ENCODE data around the gene VEGFB. TPM values are rescaled to one million over a fixed set of nuclear protein-coding genes. Genes with fewer than 3 reads are reported as not detected.
A peak's percentile ranks its signal among the peaks of the same experiment; 100 is the strongest.

Gene VEGFB
- total and polyA plus RNA-seq, 2 donors: 16.0 to 70.2 TPM

DNA sequence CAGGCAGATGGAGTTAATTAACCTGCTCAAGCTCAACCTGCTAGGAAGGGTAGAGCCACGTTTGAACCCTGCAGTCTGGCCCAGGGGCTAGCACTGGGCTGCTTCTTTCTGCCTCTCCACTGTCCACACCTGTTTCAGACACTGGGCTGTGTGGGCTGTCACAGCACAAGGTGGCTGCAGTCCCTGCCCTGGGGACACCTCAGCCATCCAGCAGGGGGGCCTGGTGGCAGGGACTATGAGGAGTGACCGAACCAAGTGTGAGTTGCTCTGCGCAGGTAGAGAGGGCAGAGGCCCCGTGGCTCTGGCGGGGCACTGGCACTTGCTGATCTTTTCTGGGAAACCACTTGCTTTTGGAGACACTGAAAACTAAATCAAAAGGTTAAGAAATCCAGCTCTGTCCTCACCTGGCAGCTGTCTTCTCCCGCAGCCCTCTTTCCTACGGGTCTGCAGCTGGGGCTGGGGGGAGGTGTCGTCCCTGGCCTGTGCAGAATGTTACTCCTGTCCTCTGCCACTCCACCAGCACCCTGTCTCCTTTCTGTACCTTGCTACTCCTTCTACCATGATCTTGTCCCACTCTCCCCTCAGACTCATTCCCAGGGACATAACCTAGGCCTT, 44.3 kb downstream of the VEGFB start:
- Histone ChIP-seq H3K36me3 (ENCODE audit: control insufficient read depth in 2 of 2, insufficient read depth in 2 of 2, low read length in 1 of 2) (peaks cover 40 to 44% of the 10 kb centered on the region in 2 donors), H3K27ac (ENCODE audit: low read depth in 1 of 2, low read length in 1 of 2) (no peak overlapping the region)
- WGBS: 95% methylated on average over 8 of the region's 8 CpGs

DNA sequence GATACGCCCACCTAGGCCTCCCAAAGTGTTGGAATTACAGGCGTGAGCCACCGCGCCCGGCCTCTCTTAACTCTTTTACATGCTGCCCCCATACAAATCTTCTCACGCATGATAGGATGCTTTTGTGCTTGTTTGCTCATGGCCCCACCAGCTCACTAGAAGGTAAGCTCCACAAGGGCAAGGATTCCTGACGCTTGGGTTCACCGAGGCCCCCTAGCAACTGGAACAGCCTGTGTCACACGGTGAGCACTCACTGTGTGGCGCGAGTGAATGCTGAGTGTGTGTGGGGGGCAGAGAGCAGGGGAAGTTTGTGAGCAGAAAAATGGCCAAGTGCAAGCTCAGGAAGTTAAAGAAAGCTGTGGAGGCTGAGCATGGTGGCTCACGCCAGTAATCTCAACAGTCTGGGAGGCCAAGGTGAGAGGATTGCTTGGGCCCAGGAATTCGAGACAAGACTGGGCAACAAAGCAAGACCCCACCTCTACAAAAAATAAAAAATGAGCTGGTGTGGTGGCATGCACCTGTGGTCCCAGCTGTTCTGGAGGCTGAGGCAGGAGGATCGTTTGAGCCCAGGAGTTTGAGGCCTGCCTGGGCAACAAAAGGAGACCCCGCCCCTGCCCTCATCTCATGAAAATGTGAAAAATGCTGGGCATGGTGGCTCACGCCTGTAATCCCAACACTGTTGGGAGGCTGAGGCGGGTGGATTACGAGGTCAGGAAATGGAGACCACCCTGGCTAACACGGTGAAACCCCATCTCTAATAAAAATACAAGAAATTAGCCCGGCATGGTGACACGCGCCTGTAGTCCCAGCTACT, 47.8 kb downstream of the VEGFB start:
- no peaks in the 10 kb centered on the region for H3K27me3 ChIP-seq (ENCODE audit: control insufficient read depth in 2 of 2, insufficient read depth in 1 of 2, low read length in 1 of 2)
- peaks cover 0 to 7% of the 10 kb centered on the region in 2 donors for H3K9me3 ChIP-seq (ENCODE audit: control insufficient read depth in 2 of 2, insufficient read depth in 1 of 2, low read length in 1 of 2)
- no peak overlapping the region for H3K27ac ChIP-seq (ENCODE audit: low read depth in 1 of 2, low read length in 1 of 2)
- no peak overlapping the region for H3K4me3 ChIP-seq (ENCODE audit: low read length in 2 of 2)
- 98% methylated on average over 22 of the region's 22 CpGs for WGBS
- peaks cover 14 to 24% of the 10 kb centered on the region in 2 donors for H3K4me1 ChIP-seq (ENCODE audit: control insufficient read depth in 2 of 2, insufficient read depth in 2 of 2, low read length in 2 of 2)
- no peak for DNase-seq (ENCODE audit: low read depth in 6 of 9, low spot score in 9 of 9)
- peaks cover 27 to 34% of the 10 kb centered on the region in 2 donors for H3K36me3 ChIP-seq (ENCODE audit: control insufficient read depth in 2 of 2, insufficient read depth in 2 of 2, low read length in 1 of 2)

More for the DNA sequence above, 44.3 kb downstream of the VEGFB start:
- Histone ChIP-seq H3K4me1 (ENCODE audit: control insufficient read depth in 2 of 2, insufficient read depth in 2 of 2, low read length in 2 of 2) (peaks cover 2 to 6% of the 10 kb centered on the region in 2 donors), H3K9me3 (ENCODE audit: control insufficient read depth in 2 of 2, insufficient read depth in 1 of 2, low read length in 1 of 2) (peaks cover 0 to 1% of the 10 kb centered on the region in 2 donors), H3K4me3 (ENCODE audit: low read length in 2 of 2) (no peak overlapping the region), H3K27me3 (ENCODE audit: control insufficient read depth in 2 of 2, insufficient read depth in 1 of 2, low read length in 1 of 2) (no peaks in the 10 kb centered on the region)
- DNase-seq (ENCODE audit: low read depth in 6 of 9, low spot score in 9 of 9): no peak

GRCh38 chr11:64283092-64283491, 48.7 kb downstream of the VEGFB start:
- Histone ChIP-seq H3K4me1 (ENCODE audit: control insufficient read depth in 2 of 2, insufficient read depth in 2 of 2, low read length in 2 of 2) (peaks cover 14 to 24% of the 10 kb centered on the region in 2 donors), H3K9me3 (ENCODE audit: control insufficient read depth in 2 of 2, insufficient read depth in 1 of 2, low read length in 1 of 2) (peaks cover 0 to 7% of the 10 kb centered on the region in 2 donors), H3K4me3 (ENCODE audit: low read length in 2 of 2) (no peak overlapping the region), H3K27ac (ENCODE audit: low read depth in 1 of 2, low read length in 1 of 2) (no peak overlapping the region), H3K36me3 (ENCODE audit: control insufficient read depth in 2 of 2, insufficient read depth in 2 of 2, low read length in 1 of 2) (peaks cover 25 to 29% of the 10 kb centered on the region in 2 donors), H3K27me3 (ENCODE audit: control insufficient read depth in 2 of 2, insufficient read depth in 1 of 2, low read length in 1 of 2) (no peaks in the 10 kb centered on the region)
- WGBS: 98% methylated on average over 3 of the region's 3 CpGs
- no peak for DNase-seq (ENCODE audit: low read depth in 6 of 9, low spot score in 9 of 9)

DNA sequence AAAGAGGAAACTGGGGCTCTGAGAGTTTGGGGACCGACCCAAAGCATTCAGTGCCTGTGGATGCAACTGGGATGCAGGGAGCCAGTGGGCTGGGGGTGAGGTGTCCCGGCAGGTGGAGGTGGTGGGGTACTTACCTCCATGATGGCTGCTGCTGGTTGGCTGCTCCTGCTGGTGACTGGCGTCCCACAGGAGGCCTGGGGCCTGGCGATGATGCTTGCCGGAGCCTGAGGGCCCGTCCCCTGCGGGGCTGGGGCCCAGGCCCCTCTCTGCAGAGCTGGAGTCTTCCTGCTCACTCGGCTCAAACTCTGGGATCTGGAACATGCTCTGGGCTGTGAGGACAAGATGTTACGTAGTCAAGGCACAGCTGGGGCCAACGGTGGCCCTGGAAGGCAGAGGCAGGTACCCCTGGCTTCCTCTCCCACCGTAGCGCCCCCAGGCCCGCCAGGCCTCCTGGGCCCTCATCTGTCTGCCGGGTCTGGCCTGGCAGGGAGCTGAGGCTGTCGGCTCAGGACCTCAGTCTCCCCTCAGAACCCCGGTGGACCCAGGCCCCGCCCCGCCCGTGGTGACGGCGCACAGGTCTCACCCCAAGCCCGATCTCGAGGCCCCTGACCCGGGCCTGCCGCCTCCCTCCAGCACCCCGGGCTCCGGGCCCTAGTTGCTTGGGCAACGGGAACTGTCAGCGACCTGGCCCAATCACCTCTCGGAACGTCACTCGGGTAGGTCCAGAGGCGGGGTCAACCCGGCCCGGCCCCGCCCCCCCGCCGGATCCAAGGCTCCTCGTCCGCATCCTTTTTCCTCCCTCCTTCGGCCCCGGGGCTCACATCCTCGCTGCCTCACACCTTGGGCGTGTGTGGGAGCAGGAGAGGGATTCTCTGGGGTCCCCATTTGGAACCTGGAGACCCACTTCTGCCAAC, 49.9 kb downstream of the VEGFB start, which contains the start of gene BAD:
TSS of gene BAD (minus strand) at position 618 of the 914 bp plus-strand sequence. CDS start at position 321, 297 bp downstream.
- Histone ChIP-seq H3K27me3 (ENCODE audit: control insufficient read depth in 2 of 2, insufficient read depth in 1 of 2, low read length in 1 of 2) (peaks cover 0 to 5% of the 10 kb centered on the region in 2 donors), H3K4me1 (ENCODE audit: control insufficient read depth in 2 of 2, insufficient read depth in 2 of 2, low read length in 2 of 2) (peaks cover 14 to 24% of the 10 kb centered on the region in 2 donors)

GRCh38 chr11:64284962-64285884, 50.8 kb downstream of the VEGFB start, which contains the start of gene GPR137:
TSS of gene GPR137 (plus strand) at chr11:64285848. CDS start at chr11:64286525, 677 bp downstream.
- H3K4me1 ChIP-seq (ENCODE audit: control insufficient read depth in 2 of 2, insufficient read depth in 2 of 2, low read length in 2 of 2): peaks cover 14 to 24% of the 10 kb centered on the region in 2 donors
- H3K27ac ChIP-seq (ENCODE audit: low read depth in 1 of 2, low read length in 1 of 2): peak within 1 kb of the TSS; percentile 81 to 96
- H3K4me3 ChIP-seq (ENCODE audit: low read length in 2 of 2): peak within 1 kb of the TSS; percentile 69 to 73
- WGBS: under 1% methylated on average over 102 of the region's 102 CpGs
- H3K27me3 ChIP-seq (ENCODE audit: control insufficient read depth in 2 of 2, insufficient read depth in 1 of 2, low read length in 1 of 2): peaks cover 5 to 15% of the 10 kb centered on the region in 2 donors
- H3K9me3 ChIP-seq (ENCODE audit: control insufficient read depth in 2 of 2, insufficient read depth in 1 of 2, low read length in 1 of 2): peaks cover 0 to 7% of the 10 kb centered on the region in 2 donors
- peak; percentile 67 to 96 (median 89) for DNase-seq (ENCODE audit: low read depth in 6 of 9, low spot score in 9 of 9)
- H3K36me3 ChIP-seq (ENCODE audit: control insufficient read depth in 2 of 2, insufficient read depth in 2 of 2, low read length in 1 of 2): peaks cover 16 to 21% of the 10 kb centered on the region in 2 donors

More for the DNA sequence above, 49.9 kb downstream of the VEGFB start, which contains the start of gene BAD:
- Histone ChIP-seq H3K4me3 (ENCODE audit: low read length in 2 of 2) (peak within 1 kb of the TSS; percentile 69 to 73), H3K36me3 (ENCODE audit: control insufficient read depth in 2 of 2, insufficient read depth in 2 of 2, low read length in 1 of 2) (peaks cover 16 to 21% of the 10 kb centered on the region in 2 donors), H3K27ac (ENCODE audit: low read depth in 1 of 2, low read length in 1 of 2) (peak within 1 kb of the TSS; percentile 81 to 96), H3K9me3 (ENCODE audit: control insufficient read depth in 2 of 2, insufficient read depth in 1 of 2, low read length in 1 of 2) (peaks cover 0 to 7% of the 10 kb centered on the region in 2 donors)
- peak; percentile 78 to 95 (median 87) for DNase-seq (ENCODE audit: low read depth in 6 of 9, low spot score in 9 of 9)
- 6% methylated on average over 44 of the region's 44 CpGs for WGBS

DNA sequence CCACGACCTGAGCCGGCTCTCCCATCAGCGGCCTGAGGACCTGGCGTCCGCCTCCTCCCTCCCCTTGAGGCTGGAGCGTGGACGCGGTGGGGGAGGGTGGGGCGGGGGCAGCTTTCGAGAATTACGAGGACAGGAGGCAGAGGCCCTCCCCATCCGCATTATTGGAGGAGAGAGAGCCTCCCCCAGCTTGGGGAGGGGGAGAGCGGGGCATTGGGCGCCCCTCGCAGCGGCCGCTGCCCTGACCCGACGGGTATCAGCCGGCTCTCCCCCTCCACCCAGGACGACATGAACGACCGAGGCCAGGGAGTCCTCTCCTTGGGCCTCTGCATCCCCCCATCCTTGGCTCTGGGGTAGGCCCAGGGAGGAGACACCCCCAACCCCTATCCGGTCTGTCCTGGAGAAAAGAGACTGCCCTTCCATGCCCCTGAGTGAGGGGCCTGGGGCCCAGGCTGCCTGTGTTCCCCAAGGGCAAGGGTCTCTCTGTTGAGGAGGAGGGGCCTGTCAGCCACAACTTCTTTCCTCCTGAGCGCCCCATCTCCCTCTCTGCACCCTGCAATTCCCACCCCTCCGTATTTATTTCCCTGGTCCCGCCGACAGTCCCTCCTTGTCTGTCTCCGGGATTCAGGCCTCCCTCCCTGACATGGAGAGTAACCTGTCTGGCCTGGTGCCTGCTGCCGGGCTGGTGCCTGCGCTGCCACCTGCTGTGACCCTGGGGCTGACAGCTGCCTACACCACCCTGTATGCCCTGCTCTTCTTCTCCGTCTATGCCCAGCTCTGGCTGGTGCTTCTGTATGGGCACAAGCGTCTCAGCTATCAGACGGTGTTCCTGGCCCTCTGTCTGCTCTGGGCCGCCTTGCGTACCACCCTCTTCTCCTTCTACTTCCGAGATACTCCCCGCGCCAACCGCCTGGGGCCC, 51.8 kb downstream of the VEGFB start:
- DNase-seq (ENCODE audit: low read depth in 6 of 9, low spot score in 9 of 9): peak in 2 of 9 donors; percentile 39 to 51
- Histone ChIP-seq H3K4me1 (ENCODE audit: control insufficient read depth in 2 of 2, insufficient read depth in 2 of 2, low read length in 2 of 2) (peaks cover 14 to 24% of the 10 kb centered on the region in 2 donors), H3K9me3 (ENCODE audit: control insufficient read depth in 2 of 2, insufficient read depth in 1 of 2, low read length in 1 of 2) (peaks cover 0 to 12% of the 10 kb centered on the region in 2 donors), H3K36me3 (ENCODE audit: control insufficient read depth in 2 of 2, insufficient read depth in 2 of 2, low read length in 1 of 2) (peaks cover 14 to 19% of the 10 kb centered on the region in 2 donors), H3K4me3 (ENCODE audit: low read length in 2 of 2) (peak overlapping the region; percentile 69 to 73), H3K27ac (ENCODE audit: low read depth in 1 of 2, low read length in 1 of 2) (peak overlapping the region in 1 of 2 donors; percentile 81), H3K27me3 (ENCODE audit: control insufficient read depth in 2 of 2, insufficient read depth in 1 of 2, low read length in 1 of 2) (peaks cover 15 to 24% of the 10 kb centered on the region in 2 donors)
- 31% methylated on average over 40 of the region's 40 CpGs for WGBS

- H3K9me3 ChIP-seq (ENCODE audit: control insufficient read depth in 2 of 2, insufficient read depth in 1 of 2, low read length in 1 of 2): peaks cover 0 to 12% of the 10 kb centered on the region in 2 donors
- 98% methylated on average over 9 of the region's 9 CpGs for WGBS
- no peak overlapping the region for H3K4me3 ChIP-seq (ENCODE audit: low read length in 2 of 2)
- H3K36me3 ChIP-seq (ENCODE audit: control insufficient read depth in 2 of 2, insufficient read depth in 2 of 2, low read length in 1 of 2): peaks cover 10 to 14% of the 10 kb centered on the region in 2 donors
- H3K4me1 ChIP-seq (ENCODE audit: control insufficient read depth in 2 of 2, insufficient read depth in 2 of 2, low read length in 2 of 2): peaks cover 14 to 24% of the 10 kb centered on the region in 2 donors
- H3K27ac ChIP-seq (ENCODE audit: low read depth in 1 of 2, low read length in 1 of 2): no peak overlapping the region
- H3K27me3 ChIP-seq (ENCODE audit: control insufficient read depth in 2 of 2, insufficient read depth in 1 of 2, low read length in 1 of 2): peaks cover 21 to 30% of the 10 kb centered on the region in 2 donors
- no peak for DNase-seq (ENCODE audit: low read depth in 6 of 9, low spot score in 9 of 9)
Measured at GRCh38 chr11:64286801-64287159, 52.4 kb downstream of the VEGFB start.
